Measurements from ENCODE around the gene LMCD1.
A peak's percentile ranks its signal among the peaks of the same experiment; 100 is the strongest.
"Not testable (repeated sequence)": the region's sequence is repeated elsewhere in the genome, so short reads cannot be mapped to it uniquely, and the experiment has no call there.

The LMCD1 gene

DNA sequence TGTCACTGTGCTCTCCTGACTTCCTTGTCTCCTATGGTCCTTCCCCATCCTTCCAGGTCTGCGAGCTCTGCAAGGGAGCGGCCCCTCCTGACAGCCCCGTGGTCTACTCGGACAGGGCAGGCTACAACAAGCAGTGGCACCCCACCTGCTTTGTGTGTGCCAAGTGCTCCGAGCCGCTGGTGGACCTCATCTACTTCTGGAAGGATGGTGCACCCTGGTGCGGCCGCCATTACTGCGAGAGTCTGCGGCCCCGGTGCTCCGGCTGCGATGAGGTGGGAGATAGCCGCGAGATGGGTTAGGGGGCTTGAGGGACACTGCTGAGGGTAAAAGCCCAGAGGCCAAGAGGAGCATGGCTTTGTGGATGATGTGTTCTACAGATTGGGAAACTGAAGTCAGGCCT, 63.8 kb downstream of the LMCD1 start:
- no peak for DNase-seq

DNA sequence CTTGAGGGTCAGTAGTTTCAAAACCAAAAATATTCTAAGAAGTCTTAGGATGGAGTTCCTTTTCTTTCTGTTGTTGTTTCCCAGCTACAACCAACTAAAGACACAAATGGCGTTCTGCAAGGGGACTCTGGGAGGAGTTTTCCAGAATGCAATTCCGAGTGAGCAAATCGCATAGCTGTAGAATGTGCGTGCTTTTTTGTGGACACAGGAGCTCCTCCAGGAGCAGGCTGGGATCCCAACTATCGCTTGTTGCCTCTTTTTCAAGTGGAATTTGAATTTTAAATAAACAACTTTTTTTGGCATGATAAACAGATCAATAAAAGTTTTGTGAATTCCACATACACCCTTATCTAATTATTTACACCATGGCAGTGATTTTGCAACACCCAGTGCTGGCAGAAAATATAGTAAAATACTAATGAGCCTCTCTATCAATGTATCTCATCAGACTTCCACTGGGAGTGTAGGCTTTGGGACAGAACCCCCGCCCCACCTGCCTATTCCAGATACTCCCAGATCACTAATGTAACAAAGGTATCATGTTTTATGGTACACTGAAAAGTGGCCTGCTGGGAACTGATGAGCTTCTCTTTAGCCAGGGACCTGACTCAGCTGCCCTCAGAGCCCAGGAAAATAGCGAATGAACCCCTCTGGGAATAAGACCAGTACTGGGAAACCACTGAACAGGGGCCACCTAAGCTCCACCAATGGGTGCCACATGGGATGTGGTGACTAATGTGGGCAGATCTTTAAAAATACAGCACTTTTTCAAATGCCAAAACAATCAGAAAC, 66.4 kb downstream of the LMCD1 start:
- no peak for DNase-seq

DNA sequence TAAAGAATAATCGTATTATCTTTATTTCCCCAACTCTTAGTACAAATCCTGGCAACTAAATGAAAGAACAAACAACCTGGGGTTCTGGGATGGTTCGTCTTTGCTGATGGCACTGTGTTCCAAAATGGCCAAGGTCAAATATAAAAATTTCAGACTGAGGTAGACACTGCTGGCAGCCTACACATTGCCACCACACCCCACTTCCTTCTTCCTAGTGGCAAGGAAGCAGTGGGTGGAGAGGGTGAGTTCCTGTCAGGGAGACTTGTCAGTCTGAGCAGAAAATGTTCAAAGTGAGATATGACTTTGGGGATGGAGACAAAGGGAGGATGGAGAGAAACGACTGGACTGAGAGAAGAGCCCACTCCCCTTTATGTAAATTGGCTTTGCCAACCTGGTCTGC, 69.6 kb downstream of the LMCD1 start:
- peak; percentile 74 for DNase-seq

DNA sequence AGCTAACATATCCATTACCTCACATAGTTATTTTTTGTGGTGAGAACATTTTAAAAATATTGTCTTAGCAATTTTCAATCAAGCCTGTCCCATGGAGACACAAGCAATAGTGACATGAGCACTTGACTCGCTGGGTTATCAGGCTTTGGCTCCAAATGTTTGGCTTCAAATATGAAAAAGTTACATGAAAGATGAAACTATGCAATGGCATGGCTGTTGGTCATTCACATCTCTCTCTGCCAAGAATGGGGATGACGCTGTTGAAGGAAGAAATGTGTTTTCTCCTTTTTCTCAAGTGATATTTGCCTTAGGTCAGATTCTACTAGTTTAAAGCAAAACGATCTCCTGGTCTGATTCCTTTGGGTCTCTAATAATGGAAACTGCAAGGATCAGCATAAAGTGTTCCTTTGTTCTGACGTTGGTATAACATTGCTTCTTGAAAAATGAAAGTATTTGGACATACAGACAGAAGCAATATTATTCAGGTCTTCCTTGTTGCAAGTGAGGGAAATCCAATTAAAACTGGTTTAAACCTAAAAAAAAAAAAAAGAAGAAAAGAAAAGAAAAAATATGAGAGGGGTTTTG, 71.8 kb downstream of the LMCD1 start:
- DNase-seq: no peak

DNA sequence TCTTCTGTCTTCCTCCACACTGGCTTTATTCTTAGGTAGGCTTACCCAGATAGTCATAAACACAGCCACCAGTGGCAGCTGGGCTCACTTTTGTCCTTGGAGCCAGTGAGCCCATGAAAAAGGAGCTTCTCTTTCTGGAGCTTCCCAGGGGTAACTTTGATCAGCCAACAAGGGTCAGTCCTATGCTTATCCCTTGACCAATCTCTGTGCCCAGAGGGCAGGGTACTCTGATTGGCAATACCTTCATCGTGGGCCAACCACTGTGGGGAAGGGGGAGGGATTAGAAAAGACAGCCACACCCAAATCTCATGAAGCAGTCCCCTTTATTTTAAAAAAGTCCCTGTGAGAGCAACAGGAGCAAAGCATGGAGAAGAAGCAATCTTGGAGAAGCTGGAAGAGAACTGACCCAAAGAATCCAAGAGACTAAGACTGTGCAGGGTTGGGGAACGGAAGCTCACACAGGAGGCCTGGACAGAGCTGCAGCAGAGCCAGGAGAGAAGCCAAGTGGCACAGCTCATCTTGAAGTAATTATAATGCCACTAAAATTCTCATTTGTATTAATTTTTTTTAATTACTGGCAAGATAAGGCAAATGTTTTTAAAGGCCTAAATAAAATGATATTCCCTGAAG, 72.5 kb downstream of the LMCD1 start:
- no peak for DNase-seq

DNA sequence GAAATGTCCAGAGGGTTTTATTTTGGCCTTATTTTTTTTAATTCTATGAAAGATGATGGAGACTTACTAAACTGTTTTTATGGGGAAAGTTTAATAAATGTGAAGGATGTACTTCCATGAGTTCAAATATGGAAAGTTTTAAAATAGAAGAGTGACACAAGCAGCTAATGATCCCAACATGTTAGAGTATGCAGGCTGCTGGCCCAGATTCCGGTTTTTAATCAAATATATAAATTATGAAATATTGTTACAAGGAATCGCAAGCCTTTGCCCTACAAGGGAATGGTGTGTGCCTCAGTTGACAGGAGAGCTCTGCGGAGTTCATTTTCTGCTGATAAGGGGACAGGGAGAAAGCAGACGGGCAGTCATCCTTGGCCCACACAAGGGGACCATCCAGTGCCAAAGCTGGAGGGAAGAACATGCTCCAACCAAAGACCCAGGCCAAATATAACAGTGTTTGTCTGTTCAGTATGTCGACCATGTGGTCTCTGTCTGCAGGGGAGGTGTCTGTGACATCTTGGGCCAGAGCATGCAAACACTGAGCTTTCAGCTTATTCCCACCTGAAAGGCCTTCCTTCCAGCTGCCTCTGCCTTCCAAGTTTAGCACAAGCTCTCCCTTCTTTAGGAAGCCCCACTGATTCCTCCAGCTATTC, 73.2 kb downstream of the LMCD1 start:
- DNase-seq: no peak

DNA sequence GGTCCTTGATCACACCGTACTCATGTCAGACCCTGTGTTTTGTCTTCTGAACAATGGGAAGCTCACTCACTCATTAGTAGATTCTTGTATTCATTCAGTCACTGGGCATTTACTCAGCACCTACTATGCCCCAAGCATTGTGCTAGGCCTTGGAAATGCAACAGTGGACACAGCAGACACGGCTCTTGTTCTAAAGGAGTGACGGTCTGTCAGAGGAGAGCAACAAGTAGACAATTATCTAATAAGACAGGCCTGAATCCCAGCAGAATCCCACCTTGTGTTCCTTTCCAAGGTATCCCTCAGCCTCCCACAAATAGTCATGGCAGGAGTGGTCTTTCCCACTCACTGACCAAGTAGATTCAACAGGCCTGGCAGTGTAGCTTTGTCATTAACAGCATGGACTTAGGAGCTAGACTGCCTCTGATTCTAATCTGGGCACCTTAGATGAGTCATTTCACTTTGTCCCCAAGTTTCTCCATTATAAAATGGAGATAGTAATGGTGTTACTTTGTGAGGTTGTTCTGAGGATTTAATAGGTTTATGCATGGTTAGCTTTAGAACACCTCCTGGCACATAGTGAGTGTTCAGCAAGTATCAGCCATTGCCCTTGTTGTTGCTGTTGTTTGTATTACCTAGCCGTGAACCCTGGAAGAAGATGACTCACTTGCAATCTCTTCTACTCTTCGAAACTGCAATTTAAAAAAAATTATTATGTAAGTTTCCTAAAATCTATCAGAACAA, 73.9 kb downstream of the LMCD1 start:
- DNase-seq: no peak

DNA sequence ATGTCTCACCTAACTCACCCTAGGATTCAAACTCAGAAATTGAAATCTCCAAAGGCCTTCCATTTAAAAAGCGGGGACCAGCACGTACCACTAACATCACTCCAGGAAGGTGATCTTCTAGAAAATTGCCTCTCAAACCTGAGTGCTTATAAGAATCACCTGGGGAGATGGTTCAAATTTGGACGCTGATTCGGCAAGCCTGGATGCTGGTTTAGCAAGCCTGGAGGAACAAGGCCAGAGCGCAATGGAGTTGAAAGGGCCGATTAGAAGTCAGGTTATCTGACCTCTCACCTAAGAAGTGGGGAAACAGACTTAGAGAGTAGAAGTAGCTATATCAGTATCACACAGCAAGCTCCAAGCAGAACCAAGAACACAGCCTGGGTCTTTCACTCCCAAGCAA, 74.8 kb downstream of the LMCD1 start:
- no peak for DNase-seq

DNA sequence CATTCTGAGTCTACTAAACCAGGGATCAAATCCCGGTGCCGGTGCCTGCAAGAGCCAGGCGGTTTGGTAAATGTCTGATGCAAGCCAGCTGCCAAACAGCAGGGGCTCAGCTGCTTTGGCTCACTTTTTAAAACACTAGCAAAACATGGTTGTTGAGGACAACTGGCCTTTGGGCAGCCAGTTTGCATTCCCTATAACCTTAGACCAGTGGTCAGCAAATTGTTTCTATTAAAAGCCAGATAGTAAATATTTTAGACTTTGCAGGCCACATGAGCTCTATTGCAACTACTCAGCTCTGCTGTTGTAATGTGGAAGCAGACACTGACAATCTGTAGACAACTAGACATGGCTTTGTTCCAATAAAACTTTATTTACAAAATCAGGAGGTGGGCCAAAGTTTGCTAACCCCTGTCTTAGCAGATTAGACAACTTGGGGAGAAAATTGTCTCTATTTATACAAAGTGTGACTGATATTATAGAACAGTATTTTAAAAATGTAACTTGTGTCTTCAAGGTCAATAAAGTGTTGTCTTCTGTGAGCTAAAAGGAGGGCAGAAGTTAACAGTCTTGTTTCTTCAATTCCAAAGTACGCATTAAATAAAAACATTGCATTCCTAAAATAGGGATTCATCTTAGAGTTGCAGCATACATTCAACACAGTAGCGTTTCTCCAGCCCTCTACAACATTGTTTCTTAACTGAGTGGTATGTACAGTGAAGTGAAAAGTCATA, 75.4 kb downstream of the LMCD1 start:
- DNase-seq: no peak

DNA sequence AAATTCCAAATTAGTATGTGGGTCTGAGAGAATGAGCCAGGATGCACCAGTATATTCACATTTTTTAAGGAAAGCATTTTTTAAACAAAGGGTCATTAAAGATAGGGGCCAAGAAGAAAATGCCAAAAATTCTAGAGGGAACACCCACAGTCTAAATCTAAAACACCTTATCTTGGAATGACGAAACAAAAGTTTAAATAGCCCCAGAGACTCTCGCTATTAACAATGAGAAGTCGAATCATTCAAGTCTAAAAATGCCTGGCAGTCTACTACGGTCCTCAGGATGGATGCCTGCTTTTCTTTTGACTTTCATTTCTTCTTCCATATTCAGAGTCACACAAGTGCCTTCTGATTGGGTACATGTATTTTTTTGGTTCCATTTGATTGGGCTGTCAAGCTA, 76.7 kb downstream of the LMCD1 start:
- DNase-seq: no peak

DNA sequence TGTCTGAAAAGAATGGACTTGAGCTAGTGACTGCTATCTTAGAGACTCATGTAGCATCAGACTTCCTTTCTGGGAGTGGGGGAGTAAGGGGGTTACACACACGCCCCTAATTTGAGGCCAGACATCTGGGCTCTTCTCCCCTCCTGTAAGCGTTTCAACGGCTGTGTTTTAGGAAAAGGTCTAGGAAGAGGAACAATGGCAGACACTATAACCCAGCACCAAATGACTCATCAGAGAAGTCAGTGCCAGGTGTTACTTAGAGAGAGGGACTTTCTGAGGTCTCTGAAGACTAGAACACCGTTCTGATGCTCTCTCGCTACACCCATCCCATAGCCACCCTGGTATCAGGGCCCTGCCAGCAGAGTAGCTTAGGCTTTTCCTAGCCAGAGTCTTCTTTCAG, 77.5 kb downstream of the LMCD1 start:
- peak; percentile 68 for DNase-seq

DNA sequence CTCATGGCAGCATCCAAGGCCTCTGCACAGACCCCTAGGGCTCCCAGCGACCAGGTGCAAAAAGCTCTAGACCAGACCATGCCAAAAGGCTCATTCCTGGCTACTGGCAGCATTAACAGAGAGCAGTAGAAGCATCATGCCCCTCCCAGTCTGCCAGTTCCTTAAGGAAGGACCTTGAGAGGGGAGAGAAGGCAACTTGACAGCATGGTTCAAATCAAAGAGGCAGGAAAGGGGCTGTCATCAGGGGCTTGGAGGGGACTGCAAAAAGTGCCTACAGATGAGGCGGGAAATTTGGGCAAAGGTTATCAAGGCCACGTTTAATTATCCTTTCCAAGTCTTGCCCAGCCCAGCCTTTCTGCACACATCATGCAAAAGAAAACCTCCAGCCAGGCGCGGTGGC, 78.3 kb downstream of the LMCD1 start:
- DNase-seq: no peak

DNA sequence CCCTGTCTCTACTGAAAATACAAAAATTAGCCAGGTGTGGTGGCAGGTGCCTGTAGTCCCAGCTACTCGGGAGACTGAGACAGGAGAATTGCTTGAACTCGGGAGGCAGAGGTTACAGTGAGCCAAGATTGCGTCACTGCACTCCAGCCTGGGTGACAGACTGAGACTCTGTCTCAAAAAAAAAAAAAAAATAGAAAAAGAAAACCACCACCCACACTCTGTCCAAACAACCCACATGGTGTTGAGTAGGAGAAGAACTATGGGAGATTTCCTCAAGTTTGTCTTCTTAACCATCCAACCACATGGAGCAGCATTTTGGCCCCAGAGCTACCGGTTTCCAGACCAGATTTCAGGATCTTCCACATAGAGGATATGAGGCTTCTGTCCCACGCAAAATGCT, 78.8 kb downstream of the LMCD1 start:
- DNase-seq: not testable (repeated sequence)

DNA sequence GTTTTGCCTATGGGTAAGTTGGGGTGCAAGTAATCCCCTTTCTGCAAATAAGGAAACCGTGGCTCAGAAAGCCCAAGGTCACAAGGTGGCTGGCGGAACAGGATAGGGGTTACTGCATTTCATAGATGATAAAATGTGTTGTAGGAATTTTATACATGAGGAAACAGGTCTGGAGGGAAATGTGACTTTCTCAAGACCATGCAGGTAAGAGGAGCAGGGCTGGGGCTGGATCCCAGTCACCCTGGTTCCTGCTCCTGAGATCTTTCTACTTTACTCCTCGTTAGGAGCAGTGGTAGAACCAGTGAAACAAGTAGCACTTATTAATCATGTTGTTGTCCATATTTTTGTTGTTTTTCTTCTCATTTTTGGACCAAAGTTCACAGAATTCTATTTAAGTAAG, 79.8 kb downstream of the LMCD1 start:
- DNase-seq: no peak

DNA sequence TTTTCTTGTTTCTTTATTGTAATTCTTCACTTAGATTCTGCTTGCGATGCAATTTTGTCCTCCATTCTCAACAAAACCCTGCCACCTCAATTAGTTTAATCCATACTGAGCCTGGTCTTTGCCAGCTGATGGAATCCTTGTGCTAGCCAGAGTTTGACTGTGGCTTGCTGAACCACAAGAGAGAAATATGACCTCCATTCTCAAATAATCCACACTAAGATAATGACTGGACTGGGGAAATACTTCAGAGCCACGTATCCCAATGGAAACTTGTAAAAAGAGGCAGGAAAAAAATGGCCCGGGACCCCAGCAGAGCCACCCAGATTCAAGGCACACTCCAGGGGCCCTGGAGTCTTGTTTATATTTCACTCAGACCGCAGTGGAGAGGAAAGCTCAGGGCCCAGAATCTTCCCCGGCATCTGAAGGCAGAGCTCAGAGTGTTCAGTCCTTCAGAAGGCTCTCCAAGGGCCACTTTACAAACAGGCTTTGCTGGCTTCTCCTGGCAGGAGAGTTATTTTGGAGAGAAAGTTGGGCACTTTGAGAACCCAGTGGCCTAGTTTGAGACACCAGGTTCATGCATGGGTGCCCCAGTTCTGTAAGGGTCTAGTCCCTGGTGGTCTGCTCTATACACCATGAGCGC, 80.3 kb downstream of the LMCD1 start:
- no peak for DNase-seq

DNA sequence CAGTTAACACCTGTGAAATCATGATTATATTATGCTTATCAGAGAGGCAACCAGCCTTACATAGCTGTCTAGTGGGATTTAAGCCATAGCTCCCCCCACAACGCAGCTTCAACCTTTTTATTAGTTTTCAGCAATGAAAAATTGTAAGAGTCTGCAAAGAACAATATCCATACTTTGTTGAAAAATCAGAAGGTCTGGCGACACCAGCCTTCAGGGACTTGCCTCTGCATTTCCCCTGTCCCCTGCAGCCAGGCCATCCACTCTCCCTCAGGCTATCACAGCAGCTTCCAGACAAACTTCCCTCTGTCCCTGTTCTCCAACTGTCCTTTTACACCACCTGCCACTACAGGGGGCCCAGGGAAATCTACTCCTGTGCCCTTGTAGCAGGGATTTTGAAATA, 83.0 kb downstream of the LMCD1 start:
- no peak for DNase-seq

DNA sequence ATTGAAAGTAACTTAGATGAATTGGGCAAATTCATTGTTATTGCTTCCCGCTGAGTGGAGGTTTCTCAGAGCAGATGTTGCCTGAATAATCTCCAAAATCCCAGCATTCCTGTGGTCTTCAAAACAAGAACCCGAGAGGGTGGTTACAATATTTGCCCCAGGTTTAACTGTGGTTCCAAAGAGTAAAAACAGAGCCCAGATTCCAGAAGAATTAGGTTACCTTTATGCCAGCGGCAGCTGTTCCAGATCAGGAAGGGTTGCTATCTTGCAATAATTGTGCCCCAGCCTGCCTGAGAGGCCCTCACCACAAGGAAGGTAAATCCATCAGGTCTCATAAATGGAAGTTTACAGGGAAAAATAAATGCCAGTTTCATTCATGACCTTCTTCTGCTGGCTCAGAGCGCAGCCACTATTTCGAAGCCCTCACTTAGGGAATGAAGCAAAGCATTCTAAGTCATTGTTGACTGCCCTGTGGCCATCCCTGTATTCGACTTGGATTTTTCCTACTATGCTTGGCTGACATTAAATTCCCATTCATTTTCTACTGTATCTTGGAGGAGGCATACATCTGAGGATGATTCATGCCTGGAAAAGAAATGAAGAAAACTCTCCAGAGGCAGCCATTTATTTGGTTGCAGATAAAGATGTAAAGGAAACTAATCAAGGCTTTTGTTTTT, 88.4 kb downstream of the LMCD1 start:
- no peak for DNase-seq

DNA sequence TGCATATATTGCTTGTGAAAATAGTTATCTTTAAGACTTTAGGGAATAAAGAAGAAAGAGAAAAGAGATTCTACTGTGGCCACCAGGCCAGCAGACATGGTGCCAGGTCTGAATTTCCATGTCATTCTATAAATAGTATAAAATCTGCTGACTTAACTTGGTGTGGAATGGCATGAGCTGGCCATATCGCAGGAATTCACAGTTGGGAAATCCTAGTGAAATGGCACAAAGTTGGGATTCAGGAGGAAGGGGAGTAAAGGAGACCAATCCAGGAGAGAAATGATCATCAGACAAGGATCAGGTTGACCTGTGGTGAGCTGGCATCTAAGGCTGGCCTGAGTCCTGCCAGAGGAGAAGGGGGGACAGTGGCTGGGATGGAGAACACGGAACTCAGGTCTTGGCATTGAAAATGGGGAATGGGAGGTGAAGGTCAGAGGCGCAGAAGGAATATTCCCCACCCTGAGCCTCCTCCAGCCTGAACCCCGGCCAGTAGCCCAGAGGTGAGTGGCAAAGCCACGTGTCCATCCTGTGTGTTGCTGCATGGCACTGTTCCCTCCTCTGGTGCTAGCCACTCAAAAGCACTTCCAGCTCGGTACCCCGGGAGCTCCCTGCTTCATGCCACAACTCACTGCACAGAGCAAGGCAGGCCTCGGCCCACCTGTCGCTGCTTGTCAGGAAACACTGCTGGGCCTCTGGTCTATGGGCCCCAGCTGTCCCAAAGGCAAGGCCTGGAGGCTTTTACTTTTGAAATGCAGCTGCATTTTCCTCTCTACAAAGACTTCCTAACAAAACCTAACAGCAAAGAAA, 91.6 kb downstream of the LMCD1 start:
- no peak for DNase-seq

DNA sequence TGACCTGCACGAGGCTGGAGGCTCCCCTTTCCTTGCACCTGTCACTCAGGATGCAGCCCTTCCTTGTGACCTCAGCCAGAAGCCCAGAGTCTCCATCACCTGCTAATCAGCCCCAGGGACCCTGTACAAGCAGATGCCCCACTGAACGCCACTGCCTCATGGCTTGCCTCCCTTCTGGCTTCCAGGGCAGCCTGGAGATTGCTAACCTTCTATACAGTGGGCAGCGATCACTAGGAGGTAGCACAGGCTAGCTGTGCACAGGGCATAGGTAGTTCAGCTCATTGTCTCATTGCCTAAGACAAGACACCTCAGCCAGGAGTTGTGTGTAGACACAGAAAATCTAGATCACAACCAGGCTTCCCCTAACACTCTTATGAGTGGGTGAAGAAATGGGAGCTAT, 93.6 kb downstream of the LMCD1 start:
- DNase-seq: no peak

DNA sequence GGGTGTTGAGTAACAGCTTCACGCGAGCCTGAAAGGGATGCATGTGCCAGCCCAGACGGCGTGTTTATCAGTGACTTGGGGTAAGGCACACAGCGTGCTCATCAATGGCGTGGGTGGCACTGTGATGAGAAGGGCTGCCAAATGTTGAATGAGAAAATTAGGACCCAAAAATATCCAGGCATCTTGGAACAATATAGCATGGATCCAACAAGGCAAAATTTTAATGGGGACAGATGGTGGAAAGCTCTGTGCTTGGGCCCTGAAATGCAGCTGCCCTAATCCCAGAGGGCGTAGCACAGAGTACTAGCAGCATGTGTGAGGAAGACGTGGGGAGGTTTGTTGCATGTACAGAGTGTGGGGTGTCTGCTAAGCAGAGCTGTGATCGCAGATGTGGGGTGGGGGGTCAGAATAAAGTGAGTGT, 94.1 kb downstream of the LMCD1 start:
- no peak for DNase-seq
